HepG2 (cell line): Measurements from ENCODE around the gene SSNA1. TPM values are rescaled to one million over a fixed set of nuclear protein-coding genes. Genes with fewer than 3 reads are reported as not detected.

Experiments
- IRF2 ChIP-seq: IDR thresholded peaks from 2 replicates; pipeline ENCODE4 v1.6.1; 2018; ENCODE audit warnings: missing genetic modification reagents, missing compliant biosample characterization
- KMT2A ChIP-seq: sonication (generic); formaldehyde crosslinking; IDR thresholded peaks from 2 replicates; pipeline ENCODE4 v1.4.0; 2020; ENCODE audit warnings: missing genetic modification reagents
- PAF1 ChIP-seq: IDR thresholded peaks from 2 replicates; pipeline ENCODE4 v1.6.1; 2016; ENCODE audit warnings: missing genetic modification reagents, missing compliant biosample characterization
- PAXIP1 ChIP-seq: sonication (generic); formaldehyde crosslinking; conservative IDR thresholded peaks from 2 replicates; pipeline ENCODE4 v1.4.0; 2020; ENCODE audit warnings: mild to moderate bottlenecking, missing genetic modification reagents, moderate library complexity
- REXO4 ChIP-seq: sonication (generic); formaldehyde crosslinking; IDR thresholded peaks from 2 replicates; pipeline ENCODE4 v1.8.0; 2022; ENCODE audit warnings: missing genetic modification reagents, mild to moderate bottlenecking, borderline replicate concordance
- STAT5B ChIP-seq: sonication (generic); formaldehyde crosslinking; IDR thresholded peaks from 2 replicates; pipeline ENCODE4 v1.4.0; 2020; ENCODE audit warnings: missing genetic modification reagents
- THAP8 ChIP-seq: sonication (generic); formaldehyde crosslinking; IDR thresholded peaks from 2 replicates; pipeline ENCODE4 v1.5.1; 2020; ENCODE audit warnings: missing genetic modification reagents, mild to moderate bottlenecking, borderline replicate concordance
- YEATS2 ChIP-seq: sonication (generic); formaldehyde crosslinking; IDR thresholded peaks from 2 replicates; pipeline ENCODE4 v1.4.0; 2020; ENCODE audit warnings: missing genetic modification reagents, borderline replicate concordance
- ZC3H4 ChIP-seq: sonication (generic); formaldehyde crosslinking; IDR thresholded peaks from 2 replicates; pipeline ENCODE4 v1.4.0; 2020; ENCODE audit warnings: missing genetic modification reagents, borderline replicate concordance
- ZNF230 ChIP-seq: sonication (generic); formaldehyde crosslinking; IDR thresholded peaks from 2 replicates; pipeline ENCODE4 v1.4.0; 2020; ENCODE audit warnings: mild to moderate bottlenecking, missing genetic modification reagents
- ZNF276 ChIP-seq: sonication (generic); formaldehyde crosslinking; IDR thresholded peaks from 2 replicates; pipeline ENCODE4 v1.4.0; 2020; ENCODE audit warnings: mild to moderate bottlenecking, low read depth, missing genetic modification reagents
- ZNF749 ChIP-seq: sonication (generic); formaldehyde crosslinking; IDR thresholded peaks from 2 replicates; pipeline ENCODE4 v1.8.0; 2022; ENCODE audit warnings: mild to moderate bottlenecking, missing genetic modification reagents, moderate library complexity, borderline replicate concordance
- ZNF766 ChIP-seq: sonication (generic); formaldehyde crosslinking; IDR thresholded peaks from 2 replicates; pipeline ENCODE4 v1.5.0; 2020; ENCODE audit warnings: missing genetic modification reagents, borderline replicate concordance
- ZNF770 ChIP-seq: sonication (generic); formaldehyde crosslinking; IDR thresholded peaks from 2 replicates; pipeline ENCODE4 v1.5.0; 2020; ENCODE audit warnings: mild to moderate bottlenecking, missing genetic modification reagents
- ZNF788 ChIP-seq: sonication (generic); formaldehyde crosslinking; IDR thresholded peaks from 2 replicates; pipeline ENCODE4 v1.5.0; 2020; ENCODE audit warnings: mild to moderate bottlenecking, missing genetic modification reagents, borderline replicate concordance
- polyA plus RNA-seq, 8 experiments: library from polyadenylated mRNA; depleted of rRNA in 3 of 8; stranded (reverse) in 7 of 8; unstranded in 1 of 8; fragments of >200 nt; fragmentation: Illumina TruSeq in 4 of 8; extraction: Trizol in 4 of 8; gene quantifications; 2 replicates each; pipeline versions ENCODE4 v1.2.1 to v1.2.3, GENCODE V29; 2011 to 2016; ENCODE audit warnings: low read depth in 4 of 8, missing spikeins in 1 of 8, mixed read lengths in 1 of 8; ENCODE audit not compliant: insufficient read depth in 1 of 8
- total RNA-seq, 5 experiments: library from RNA; depleted of rRNA; stranded (reverse); fragments of >200 nt; fragmentation: Illumina TruSeq; extraction: Trizol; gene quantifications; 2 replicates each; pipeline ENCODE4 v1.2.3, GENCODE V29; 2016; ENCODE audit warnings: low read depth in 1 of 5
- TF ChIP-seq, protein P1 (sequence below): IDR thresholded peaks from 2 replicates; pipeline ENCODE4 v1.6.1; 2012; ENCODE audit warnings: low read length, improper control_type of control experiment

SSNA1 gene
- total and polyA plus RNA-seq, 2 of the 13 experiments (the other 11 are each of a cell fraction or from before 2014, with no cell fraction given) = 35.9 to 49.4 TPM

DNA sequence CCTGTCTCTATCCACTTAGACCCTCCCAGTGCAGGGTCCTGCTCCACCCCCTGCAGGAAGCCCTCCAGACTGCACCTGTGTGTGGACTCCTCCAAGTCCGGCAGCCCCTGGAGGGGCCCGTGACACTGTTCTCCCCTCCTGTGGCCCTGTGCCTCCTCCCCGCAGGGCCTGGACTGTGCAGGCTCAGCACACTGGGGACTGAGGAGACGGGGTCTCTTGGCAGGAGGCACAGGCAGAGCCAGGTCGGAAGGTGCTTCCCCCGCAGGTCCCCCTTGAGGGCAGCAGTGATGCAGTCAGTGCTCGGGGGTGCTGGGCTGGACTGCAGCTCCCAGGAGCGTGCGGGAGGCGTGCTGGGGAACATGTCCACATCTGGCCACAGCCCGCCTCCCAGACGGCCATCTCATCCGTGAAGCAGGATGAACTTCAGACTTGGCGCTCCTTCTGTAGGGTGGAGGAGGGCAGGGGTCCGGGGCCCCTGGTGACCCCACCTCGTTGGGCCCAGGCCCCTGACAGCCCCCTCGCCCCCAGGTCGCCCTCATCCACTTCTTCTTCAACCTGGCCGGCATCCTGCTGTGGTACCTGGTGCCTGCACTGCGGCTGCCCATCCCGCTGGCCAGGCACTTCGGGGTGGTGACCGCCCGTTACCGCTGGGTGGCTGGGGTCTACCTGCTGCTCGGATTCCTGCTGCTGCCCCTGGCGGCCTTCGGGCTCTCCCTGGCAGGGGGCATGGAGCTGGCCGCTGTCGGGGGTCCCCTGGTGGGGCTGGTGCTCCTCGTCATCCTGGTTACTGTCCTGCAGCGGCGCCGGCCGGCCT, 47.2 kb downstream of the SSNA1 start (continued):
- TF ChIP-seq ZNF276 (CRISPR knock-in tag) = no peak
- TF ChIP-seq ZNF230 (CRISPR knock-in tag) = no peak
- 0 out of 2 replicates have a peak, but pooled peaks have one; percentile 19 for TF ChIP-seq ZNF788 (CRISPR knock-in tag)
- no peak for TF ChIP-seq IRF2
- TF ChIP-seq ZNF770 = no peak
- TF ChIP-seq PAXIP1 (CRISPR knock-in tag) = peak; percentile 28; the same call in 1 of the 2 replicates
- no peak for TF ChIP-seq ZC3H4 (CRISPR knock-in tag)
- TF ChIP-seq REXO4 (CRISPR knock-in tag) = no peak
- TF ChIP-seq ZNF766 (CRISPR knock-in tag) = no peak
- TF ChIP-seq, protein P1, sequence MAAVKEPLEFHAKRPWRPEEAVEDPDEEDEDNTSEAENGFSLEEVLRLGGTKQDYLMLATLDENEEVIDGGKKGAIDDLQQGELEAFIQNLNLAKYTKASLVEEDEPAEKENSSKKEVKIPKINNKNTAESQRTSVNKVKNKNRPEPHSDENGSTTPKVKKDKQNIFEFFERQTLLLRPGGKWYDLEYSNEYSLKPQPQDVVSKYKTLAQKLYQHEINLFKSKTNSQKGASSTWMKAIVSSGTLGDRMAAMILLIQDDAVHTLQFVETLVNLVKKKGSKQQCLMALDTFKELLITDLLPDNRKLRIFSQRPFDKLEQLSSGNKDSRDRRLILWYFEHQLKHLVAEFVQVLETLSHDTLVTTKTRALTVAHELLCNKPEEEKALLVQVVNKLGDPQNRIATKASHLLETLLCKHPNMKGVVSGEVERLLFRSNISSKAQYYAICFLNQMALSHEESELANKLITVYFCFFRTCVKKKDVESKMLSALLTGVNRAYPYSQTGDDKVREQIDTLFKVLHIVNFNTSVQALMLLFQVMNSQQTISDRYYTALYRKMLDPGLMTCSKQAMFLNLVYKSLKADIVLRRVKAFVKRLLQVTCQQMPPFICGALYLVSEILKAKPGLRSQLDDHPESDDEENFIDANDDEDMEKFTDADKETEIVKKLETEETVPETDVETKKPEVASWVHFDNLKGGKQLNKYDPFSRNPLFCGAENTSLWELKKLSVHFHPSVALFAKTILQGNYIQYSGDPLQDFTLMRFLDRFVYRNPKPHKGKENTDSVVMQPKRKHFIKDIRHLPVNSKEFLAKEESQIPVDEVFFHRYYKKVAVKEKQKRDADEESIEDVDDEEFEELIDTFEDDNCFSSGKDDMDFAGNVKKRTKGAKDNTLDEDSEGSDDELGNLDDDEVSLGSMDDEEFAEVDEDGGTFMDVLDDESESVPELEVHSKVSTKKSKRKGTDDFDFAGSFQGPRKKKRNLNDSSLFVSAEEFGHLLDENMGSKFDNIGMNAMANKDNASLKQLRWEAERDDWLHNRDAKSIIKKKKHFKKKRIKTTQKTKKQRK = no peak
- TF ChIP-seq ZNF749 (CRISPR knock-in tag) = no peak
- no peak for TF ChIP-seq KMT2A (CRISPR knock-in tag)
- TF ChIP-seq PAF1 (CRISPR knock-in tag) = no peak
- TF ChIP-seq STAT5B (CRISPR knock-in tag) = 0 out of 2 replicates have a peak, but pooled peaks have one; percentile 54
- TF ChIP-seq YEATS2 (CRISPR knock-in tag) = no peak
- TF ChIP-seq THAP8 (CRISPR knock-in tag) = 0 out of 2 replicates have a peak, but pooled peaks have one; percentile 44
